Astrocyte of the spinal cord (primary cell): ENCODE measurements around the gene SHLD1.

Experiments used
- DNase-seq: peaks from one replicate; pipeline ENCODE4 v3.0.0; 2011; ENCODE audit warnings: low read depth, low spot score
- H3K4me3 ChIP-seq: 2 replicates; pipeline ENCODE4 v1.5.1; 2011; ENCODE audit warnings: low read depth, mild to moderate bottlenecking, low read length, moderate library complexity
- CTCF ChIP-seq: IDR thresholded peaks from 2 replicates; pipeline ENCODE4 v1.5.1; 2012; ENCODE audit warnings: low read depth, mild to moderate bottlenecking, low read length, inconsistent platforms
- in situ Hi-C: cut with HindIII; loops from 2 replicates; pipeline ENCODE4 v1.10.0; 2017; ENCODE audit warnings: low sequenced_read_pairs

Gene SHLD1

DNA sequence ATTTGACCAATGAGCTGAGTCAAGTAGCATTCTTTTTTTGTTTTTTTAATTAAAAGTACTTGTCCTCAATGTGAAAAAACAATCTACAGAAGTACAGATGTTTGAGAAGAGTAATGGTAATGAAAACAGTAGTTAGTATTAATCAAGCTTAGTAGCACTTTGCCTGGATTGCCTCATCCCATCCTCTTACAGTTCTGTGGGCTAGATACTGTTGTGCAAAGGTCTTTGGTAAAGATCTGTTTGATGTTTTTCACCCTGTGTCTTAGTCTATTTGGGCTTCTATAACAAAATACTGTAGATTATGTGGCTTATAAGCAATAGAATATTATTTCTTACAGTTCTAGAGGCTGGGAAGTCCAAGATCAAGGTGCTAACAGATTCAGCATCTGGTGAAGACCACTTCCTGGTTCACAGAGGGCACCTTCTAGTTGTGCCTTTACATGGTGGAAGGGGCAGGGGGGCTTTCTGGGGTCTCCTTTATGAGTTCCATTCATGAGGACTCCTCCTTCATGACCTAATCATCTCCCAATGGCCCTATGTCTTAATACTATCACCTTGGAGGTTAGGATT is 84.3 kb downstream of the SHLD1 start:
- no peak for TF ChIP-seq CTCF
- no peak overlapping the region for H3K4me3 ChIP-seq
- DNase-seq = no peak
- in situ Hi-C loops = no loop called here

DNA sequence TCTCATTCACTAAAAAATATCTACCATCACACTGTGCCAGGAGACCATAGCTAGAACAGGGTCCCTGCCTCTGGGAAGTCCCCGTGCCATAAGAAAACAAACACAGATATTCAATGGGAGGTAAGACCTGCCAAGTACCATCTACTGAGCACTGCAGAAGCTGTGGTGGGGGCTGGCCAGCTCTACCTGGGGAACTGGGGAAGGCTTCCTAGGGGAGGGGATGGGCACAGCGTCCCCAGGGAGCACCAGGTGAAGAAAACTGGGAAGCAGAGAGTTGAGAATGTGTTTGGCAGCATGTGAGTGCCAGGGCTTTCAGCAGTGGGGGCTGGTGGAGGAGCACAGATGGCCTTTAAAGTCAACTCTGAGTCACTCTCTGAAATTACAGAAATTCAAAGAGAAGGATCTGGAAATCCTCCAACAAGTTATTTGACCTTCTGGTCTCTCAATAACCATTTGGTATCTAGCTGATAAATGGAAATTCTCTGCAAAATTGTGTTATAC is 85.2 kb downstream of the SHLD1 start:
- in situ Hi-C loops = no loop called here
- peak; percentile 70 for DNase-seq
- TF ChIP-seq CTCF = no peak
- H3K4me3 ChIP-seq = no peak overlapping the region

- no peak for TF ChIP-seq CTCF
- in situ Hi-C loops = no loop called here
- peak; percentile 75 for DNase-seq
- no peak overlapping the region for H3K4me3 ChIP-seq
Measured at GRCh38 chr20:5835871-5836270, 85.7 kb downstream of the SHLD1 start.

DNA sequence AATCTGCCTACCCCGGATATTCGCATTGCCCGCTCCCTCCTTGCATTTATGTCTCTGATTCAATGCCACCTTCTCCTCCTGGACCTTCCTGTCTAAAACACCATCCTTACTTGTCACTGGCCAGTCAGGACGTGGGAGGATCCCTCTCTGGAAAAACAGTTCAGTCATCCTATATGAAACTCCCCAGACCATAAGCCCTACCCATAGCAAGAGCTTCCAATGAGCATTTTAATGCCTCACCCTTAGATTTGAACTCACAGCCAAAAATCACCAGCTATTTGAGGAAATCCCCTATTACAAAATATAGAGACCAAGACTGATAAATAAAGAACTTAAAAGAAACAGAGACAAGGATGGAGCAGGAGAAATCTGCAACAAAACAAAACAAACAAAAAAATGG is 86.4 kb downstream of the SHLD1 start:
- no peak for TF ChIP-seq CTCF
- DNase-seq = no peak
- no peak overlapping the region for H3K4me3 ChIP-seq
- in situ Hi-C loops = no loop called here

DNA sequence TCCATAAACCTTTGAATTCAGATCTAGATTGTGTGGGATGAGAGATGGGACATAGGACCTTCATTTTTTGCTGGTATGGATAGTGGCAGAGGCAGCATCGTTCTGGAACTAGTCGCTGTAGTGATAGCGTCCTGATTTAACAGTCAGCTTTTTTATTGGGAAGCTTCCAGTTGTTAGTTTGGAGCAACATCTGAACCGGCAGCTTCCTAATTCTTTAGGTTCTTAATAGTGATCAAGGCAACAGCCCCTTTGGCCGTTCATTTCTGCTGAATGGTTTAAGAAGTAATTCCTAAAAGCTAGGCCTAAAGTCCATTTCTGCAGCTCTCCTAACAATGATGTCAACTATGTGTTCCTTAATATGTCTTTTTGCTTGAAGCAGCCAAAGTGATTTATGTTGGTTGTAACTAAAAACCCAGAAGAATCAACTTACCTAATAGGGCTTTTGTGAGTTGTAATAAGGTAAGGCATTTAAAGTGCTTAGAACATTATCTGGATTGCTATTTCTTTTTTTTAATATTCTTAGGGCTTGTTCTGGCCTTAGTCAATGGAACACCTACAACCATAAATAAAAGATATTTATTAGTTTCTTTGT is 90.3 kb downstream of the SHLD1 start:
- DNase-seq = no peak
- in situ Hi-C loops = no loop called here

GRCh38 chr20:5841522-5841921 is 91.3 kb downstream of the SHLD1 start:
- H3K4me3 ChIP-seq = no peak overlapping the region
- DNase-seq = no peak
- TF ChIP-seq CTCF = no peak
- in situ Hi-C loops = no loop called here

More for the DNA sequence above, 90.3 kb downstream of the SHLD1 start:
- TF ChIP-seq CTCF = no peak
- H3K4me3 ChIP-seq = no peak overlapping the region
